GM18951 (cell line): ENCODE results near the gene BEST3.

ENCODE experiments used
- POLR2A ChIP-seq: IDR thresholded peaks from 4 replicates; pipeline ENCODE4 v1.6.1; 2011; ENCODE audit warnings: mild to moderate bottlenecking; ENCODE audit not compliant: insufficient read length, insufficient read depth; ENCODE audit errors: extremely low read depth
- in situ Hi-C: fragments of 300-500 bp; cut with MboI; formaldehyde crosslinking; loops from one replicate; pipeline ENCODE4 v1.12.0; 2022; ENCODE audit warnings: low sequenced_read_pairs, mixed read lengths, inconsistent platforms; ENCODE audit not compliant: unreplicated experiment

Gene BEST3

DNA sequence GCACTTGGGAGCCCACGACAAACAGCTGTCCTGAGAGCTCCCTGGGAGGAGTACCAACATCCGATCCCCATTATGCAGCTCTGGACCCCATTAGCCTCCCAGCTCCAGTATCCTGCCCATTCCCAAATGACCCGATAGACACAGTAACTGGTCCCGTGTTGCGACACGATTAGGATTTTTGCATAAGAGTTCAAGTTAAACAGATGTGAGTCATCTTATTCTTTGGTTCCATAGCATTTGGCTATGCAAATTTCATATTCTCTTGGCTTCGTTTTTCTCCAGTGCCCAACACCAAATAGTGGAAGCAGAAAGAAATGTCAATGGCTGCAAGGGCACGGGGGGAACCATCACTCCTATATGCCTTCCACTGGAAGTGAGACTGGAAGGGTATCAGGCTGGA lies 45.4 kb downstream of the BEST3 start:
- in situ Hi-C loops: no loop called here
- TF ChIP-seq POLR2A: no peak

DNA sequence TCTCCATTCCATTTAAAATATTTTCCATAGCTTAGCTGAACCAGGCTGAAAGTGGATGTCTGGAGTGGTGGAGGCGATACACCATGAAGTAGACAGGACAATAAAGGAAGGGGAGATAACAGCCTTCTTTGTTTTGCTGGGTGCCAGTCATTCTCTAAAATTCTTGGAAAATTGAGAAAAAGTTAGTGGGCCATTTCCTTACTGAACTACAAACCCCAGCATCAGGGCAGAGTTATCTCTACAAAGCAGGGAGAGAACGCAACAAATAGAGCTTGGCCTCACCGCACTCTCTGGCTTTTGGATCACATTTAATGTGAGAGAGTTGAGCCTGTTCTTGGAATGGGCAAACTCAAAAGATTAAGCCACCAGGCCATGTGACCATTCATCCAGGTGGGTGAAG lies 47.2 kb downstream of the BEST3 start:
- no peak for TF ChIP-seq POLR2A
- in situ Hi-C loops: no loop called here

DNA sequence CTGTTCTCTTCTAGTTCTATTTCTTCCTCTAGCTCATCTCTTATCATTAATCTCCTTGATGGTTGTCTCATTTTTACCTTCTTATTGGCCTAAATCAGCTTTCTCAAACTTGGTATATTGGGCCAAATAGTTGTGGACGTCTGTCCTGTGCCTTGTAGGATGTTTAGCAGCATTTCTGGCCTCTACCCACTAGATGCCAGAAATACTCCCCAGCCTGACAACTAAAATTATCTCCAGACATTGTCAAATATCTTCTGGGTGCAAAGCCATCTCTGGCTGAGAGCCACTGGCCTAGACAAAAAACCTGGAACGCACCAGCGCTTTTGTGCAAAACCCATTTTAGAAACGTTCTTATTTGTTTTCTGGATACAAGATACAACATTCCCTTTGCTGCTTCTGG lies 49.6 kb downstream of the BEST3 start:
- TF ChIP-seq POLR2A: no peak
- in situ Hi-C loops: no loop called here

DNA sequence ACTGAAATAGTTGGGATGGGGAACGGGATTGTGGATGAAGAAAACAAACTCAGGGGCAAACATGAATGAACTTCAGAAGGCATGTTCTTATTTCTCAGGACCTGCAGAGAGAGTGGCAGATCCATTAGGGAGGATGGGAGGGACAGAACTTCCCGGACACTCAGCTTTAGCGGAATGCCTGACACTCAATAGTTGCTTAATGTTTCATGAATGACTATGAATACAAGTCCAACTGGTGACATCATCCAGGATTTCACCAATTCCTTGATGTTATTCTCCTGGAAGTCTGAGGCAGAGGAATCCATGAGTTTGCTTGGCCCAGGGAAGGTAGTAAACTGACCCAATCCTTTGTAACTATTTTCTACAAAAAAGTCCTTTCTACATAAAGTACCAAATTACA lies 50.6 kb downstream of the BEST3 start:
- no peak for TF ChIP-seq POLR2A
- in situ Hi-C loops: no loop called here

DNA sequence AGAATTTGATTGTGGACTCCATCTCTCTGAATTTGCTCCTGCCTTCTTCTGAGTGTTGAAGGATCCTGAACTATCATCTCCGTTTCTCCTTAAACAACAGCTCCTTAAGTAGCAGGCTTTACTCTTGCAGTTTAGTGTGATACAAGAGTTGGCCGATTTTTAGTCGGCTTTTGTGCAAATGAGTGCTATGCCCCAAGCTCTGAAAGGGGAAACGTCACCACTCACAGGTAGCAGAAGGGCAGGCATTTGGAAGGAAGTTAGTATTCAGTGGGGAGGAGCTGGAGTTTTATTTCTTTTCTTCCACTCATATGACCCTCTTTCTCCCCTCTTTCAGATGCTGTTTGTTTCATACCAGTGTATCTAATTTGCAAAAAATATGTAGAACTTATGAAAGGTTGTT lies 51.9 kb downstream of the BEST3 start:
- in situ Hi-C loops: no loop called here
- TF ChIP-seq POLR2A: no peak

DNA sequence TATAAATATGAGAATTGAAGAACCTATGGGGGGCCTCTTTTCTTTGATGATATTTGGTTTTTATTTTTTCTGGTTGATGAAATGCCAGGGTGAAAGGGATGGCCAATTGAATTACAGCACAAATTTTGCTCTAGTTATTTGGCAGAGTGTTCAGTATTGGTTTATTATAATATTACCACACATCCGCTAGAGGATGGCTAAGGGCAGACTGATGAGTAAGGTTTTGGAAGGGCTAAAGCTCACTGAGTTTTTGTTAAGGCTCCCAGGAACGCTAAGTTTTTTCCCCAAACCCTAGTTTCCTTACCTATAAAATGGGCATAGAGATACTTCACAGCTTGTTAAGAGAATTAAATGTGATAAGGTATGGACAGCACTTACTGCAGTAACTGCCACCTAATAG lies 54.1 kb downstream of the BEST3 start:
- in situ Hi-C loops: no loop called here
- no peak for TF ChIP-seq POLR2A

DNA sequence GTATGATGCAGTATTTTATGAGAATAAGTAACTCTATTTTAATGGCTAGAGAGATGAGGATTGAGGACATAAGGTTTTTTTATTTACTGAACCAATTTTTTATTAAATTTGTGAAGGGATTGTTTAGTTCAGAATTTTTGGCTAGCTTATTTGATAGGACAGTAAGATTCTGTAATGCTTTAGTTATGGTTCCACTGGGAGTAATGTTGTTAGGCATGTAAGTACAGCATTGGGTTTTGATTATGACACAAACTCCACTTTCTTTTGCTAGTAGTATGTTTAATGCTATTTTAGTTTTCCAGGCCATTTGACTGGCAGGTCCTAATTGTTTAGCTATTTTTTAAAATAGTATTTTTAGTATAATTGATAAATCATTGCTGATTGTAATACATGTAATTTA lies 54.6 kb downstream of the BEST3 start:
- TF ChIP-seq POLR2A: no peak
- in situ Hi-C loops: no loop called here

DNA sequence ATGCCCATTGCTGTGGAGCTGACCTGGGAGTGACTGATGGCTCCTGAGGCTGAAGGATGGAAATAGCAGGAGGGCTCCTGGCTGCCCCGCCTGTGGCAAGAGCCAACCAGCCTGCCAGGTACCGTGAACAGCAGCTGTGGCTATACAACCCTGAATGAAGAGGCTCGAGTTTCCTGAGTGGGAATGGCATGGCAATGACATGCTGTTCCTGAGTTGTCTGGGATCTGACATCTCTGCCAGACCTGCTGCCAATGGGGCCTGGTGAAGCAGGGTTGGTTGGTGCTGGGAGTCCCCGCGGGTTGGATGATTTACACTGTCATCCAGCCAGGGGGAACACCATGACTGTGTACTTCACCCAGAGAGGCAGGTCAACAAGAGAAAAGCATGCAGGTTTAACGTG lies 56.6 kb downstream of the BEST3 start:
- no peak for TF ChIP-seq POLR2A

DNA sequence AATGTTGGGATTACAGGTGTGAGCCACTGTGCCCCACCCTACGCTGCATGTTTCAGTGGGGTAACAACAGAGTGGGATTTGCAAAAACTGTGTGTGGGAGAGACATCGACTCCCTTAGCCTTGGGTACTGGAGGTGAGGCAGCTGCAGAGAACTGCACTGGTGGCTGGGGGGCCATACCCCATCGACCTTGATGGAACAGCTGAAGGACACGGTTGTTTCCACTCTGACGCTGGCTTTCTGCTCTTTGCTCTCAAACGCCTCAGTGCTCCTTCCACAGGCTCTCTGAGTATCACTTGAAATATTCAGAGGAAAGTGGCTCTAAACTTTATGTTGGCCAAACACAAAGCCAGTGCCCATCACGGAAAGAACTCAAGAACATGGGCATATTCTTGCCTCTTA lies 57.6 kb downstream of the BEST3 start:
- no peak for TF ChIP-seq POLR2A
- in situ Hi-C loops: no loop called here

More for the DNA sequence above, 56.6 kb downstream of the BEST3 start:
- in situ Hi-C loops: no loop called here

DNA sequence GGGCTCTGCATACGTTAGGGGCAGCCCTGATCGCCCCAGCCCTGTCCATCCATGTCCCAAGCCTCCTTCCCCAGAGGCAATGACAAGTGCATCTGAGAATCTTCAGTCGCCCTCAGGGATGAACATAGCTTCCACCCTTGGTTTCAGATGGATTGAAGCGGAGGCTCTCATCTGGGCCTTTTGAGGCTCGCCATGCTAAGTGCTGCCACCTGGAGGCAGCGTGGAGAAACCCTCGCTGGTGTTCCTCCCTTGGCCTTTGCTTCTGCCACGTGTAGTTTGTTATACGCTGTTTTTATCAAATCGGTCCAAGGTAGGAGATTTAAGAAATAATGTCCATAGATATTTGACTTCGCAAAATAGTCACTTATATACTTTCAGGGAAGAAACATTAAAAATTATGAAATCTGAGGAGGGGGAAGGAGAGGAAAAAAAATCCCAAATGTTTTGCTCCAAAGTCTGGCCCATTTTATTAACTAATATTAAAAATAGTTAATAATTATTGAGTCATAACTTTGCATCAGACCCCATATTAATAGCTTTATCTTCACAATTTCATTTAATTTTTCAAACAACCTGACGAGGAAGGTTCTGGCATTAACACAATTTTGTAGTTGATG lies 59.6 kb downstream of the BEST3 start:
- TF ChIP-seq POLR2A: no peak
- in situ Hi-C loops: no loop called here

DNA sequence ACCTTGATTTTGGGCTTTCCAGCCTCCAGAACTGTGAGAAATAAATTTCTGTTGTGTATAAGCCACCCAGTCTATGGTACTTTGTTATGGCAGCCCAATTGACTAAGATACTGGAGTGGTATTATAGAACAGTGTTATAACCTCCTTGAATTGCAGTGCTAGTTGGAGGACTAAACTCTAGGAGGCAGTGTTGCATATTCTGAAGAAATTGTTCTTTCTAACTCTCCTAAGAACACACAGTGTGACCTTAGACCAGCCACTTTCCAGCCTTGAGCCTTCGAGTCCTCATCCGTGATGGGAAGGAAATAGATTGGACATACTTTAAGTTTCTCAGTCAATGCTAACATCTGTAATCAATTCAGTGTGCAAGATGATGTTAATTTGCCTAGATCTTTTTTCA lies 66.0 kb downstream of the BEST3 start:
- in situ Hi-C loops: no loop called here
- no peak for TF ChIP-seq POLR2A

DNA sequence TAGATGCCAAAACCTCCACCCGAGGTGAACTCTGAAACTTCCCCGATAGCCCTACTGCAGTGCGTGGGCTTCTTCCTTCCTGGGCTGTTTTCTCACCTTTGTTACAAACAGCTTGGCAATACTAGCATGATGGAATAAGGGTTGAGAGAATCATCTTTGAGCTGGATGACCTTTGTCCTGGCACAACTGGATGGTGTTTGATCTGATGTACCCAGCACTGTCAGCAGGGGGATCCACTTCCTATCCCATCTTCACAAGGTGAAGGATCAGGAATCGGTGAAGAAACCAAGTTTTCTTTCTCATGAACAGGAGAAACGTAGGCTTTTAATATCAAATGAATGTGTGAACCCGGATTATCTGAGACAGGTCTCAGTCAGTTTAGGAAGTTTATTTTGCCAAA lies 68.9 kb downstream of the BEST3 start:
- no peak for TF ChIP-seq POLR2A
- in situ Hi-C loops: no loop called here

DNA sequence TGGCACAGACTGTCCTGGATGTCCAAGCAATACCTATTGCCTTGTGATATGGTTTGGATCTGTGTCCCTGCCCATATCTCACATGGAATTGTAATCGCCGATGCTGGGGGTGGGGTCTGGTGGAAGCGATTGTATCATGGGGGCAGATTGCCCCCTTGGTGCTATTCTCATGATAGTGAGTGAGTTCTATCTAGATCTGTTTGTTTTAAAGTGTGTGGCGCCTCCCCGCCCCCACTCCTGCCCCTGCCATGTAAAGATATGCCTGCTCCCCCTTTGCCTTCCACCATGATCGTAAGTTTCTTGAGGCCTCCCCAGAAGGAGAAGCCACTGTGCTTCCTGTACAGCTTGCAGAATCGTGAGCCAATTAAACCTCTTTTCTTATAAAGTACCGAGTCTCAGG lies 71.6 kb downstream of the BEST3 start:
- in situ Hi-C loops: no loop called here

DNA sequence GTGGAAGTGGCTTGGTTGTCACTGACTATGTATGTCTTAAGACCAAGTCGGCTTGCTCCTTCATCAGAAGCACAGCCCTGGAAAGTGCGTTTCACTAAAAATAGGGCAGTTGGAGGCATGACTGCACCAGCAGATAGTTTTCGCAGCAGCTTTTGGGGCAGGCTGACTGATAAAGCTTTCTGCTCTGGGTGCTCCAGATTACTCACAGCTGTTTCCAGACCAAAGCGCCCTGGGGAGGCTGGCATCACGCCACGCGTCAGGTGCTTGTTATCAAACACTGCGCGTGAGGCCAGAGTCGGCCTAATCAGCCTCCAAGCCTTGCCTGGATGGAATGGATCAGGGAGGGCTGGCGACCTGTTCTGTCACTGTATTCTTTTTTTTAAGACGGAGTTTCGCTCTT lies 75.1 kb downstream of the BEST3 start:
- TF ChIP-seq POLR2A: no peak
- in situ Hi-C loops: no loop called here

More for the DNA sequence above, 71.6 kb downstream of the BEST3 start:
- no peak for TF ChIP-seq POLR2A

DNA sequence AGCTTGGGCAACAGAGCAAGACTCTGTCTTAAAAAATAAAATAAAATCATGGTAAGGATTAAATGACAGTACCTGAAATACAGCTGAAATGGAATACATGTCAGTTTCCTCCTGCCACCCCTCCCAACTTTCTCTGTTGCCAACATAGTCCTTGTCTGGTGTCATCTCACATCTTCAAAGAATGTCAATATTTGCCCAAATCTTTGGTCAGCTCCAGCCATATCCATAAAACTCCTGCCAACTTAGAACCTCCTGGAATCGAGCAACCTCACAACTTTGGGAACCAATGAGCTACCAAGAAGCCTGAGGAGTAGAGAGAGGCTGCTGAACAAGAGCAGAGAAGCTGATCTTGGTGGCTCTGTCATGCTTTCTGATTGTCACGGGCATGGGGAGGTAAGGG lies 77.6 kb downstream of the BEST3 start:
- in situ Hi-C loops: no loop called here
- no peak for TF ChIP-seq POLR2A
